PC-9 (cell line): ENCODE results near the gene EPHA3.

Experiments
- CTCF ChIP-seq: fragments of 200-600 bp; sonication (generic); conservative IDR thresholded peaks from 2 replicates; pipeline ENCODE4 v1.6.1; 2017; ENCODE audit warnings: mixed run types, antibody characterized with exemption, mild to moderate bottlenecking, moderate library complexity
- EZH2 ChIP-seq: fragments of 200-600 bp; sonication (generic); IDR thresholded peaks from 2 replicates; pipeline ENCODE4 v1.8.0; 2017; ENCODE audit warnings: antibody characterized with exemption, low read depth

DNA sequence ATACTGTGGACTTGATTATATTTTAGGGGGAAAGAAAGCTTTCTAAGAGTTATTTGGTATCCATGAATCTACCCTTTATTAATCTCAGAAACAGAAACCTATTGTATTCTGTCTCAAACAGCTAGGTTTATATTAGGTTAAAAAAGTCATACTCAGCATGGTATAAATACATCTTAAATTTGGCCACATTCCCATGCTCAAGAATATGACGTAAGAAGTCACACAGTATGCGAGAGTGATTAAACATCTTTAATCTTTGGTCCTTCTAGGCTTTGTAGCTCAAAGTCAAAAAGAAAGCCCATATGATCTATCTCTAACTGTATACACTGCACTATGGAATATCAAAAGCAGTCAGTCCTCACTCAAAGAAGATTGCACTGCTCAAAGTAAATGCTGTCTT lies 131.4 kb downstream of the EPHA3 start:
- TF ChIP-seq CTCF (no peak), EZH2 (no peak)
